ENCODE results near the gene PPHLN1.

DNA sequence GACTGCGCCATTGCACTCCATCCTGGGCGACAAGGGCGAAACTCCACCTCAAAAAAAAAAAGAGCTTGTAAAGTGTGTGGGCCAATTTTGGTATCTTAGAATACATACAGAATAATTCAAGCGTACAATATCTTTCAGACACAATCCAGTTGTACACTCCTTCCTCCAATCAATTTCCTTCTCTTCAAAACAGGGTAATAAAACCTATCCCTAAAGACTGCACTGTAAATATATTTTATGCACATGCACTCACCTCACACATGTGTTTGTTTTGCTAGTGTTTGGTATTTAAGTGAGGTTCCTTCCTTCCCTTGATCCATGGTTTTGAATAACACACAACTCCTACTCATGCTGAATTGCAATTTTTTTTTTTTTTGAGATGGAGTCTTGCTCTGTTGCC is 137.7 kb downstream of the PPHLN1 start:
- TF ChIP-seq, protein P1, sequence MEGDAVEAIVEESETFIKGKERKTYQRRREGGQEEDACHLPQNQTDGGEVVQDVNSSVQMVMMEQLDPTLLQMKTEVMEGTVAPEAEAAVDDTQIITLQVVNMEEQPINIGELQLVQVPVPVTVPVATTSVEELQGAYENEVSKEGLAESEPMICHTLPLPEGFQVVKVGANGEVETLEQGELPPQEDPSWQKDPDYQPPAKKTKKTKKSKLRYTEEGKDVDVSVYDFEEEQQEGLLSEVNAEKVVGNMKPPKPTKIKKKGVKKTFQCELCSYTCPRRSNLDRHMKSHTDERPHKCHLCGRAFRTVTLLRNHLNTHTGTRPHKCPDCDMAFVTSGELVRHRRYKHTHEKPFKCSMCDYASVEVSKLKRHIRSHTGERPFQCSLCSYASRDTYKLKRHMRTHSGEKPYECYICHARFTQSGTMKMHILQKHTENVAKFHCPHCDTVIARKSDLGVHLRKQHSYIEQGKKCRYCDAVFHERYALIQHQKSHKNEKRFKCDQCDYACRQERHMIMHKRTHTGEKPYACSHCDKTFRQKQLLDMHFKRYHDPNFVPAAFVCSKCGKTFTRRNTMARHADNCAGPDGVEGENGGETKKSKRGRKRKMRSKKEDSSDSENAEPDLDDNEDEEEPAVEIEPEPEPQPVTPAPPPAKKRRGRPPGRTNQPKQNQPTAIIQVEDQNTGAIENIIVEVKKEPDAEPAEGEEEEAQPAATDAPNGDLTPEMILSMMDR (IDR thresholded peaks at IDR 0.05) = no peak
- no peak for TF ChIP-seq POLR2A (IDR thresholded peaks at IDR 0.05)
